GM12878 (cell line): ENCODE results near the gene TMEM135. TPM values are rescaled to one million over a fixed set of nuclear protein-coding genes. Genes with fewer than 3 reads are reported as not detected.

Experiments
- ATAC-seq: fragments of 200-7000 bp; cut with Tn5 transposase; 3 replicates; pipeline ENCODE4 v1.9.1; 2020; ENCODE audit warnings: mild to moderate bottlenecking, moderate library complexity
- BruUV-seq: library from RNA; stranded (reverse); fragments of 400-500 nt; replicated peaks from 2 replicates; lab custom pipeline; 2021; lab: Mats Ljungman, UMichigan
- CTCF ChIA-PET: fragments of 300-600 bp; sonication (Branson Sonifier 250); formaldehyde crosslinking; extraction: SDS; loops from one replicate; lab custom pipeline; 2021; ENCODE audit warnings: inconsistent platforms; lab: Yijun Ruan, JAX
- POLR2A ChIA-PET: fragments of 350-600 bp; formaldehyde crosslinking; extraction: SDS; loops from one replicate; lab custom pipeline; 2021; ENCODE audit warnings: inconsistent platforms; lab: Charles Lee
- RAD21 ChIA-PET: fragments of 300-600 bp; sonication (Branson Sonifier 250); formaldehyde crosslinking; loops from one replicate; lab custom pipeline; 2023; ENCODE audit warnings: antibody characterized with exemption; ENCODE audit not compliant: unreplicated experiment; lab: Charles Lee
- SMC1A ChIA-PET: fragments of 300-600 bp; sonication (Branson Sonifier 250); formaldehyde crosslinking; loops from one replicate; lab custom pipeline; 2023; ENCODE audit not compliant: unreplicated experiment, uncharacterized antibody; lab: Charles Lee
- DNase-seq: peaks from one replicate; pipeline ENCODE4 v3.0.0-alpha.2; 2011; ENCODE audit warnings: low read depth, low spot score
- FAIRE-seq: peaks from 3 replicates; lab custom pipeline; 2011; peaks lifted over from hg19 to GRCh38; lab: Jason Lieb, UNC
- H2AFZ ChIP-seq: 2 replicates; pipeline ENCODE4 v1.6.0; 2011; ENCODE audit warnings: low read depth, low read length, control low read depth; ENCODE audit not compliant: control insufficient read depth
- H3K27ac ChIP-seq: 2 replicates; pipeline ENCODE4 v1.5.1; 2011; ENCODE audit warnings: control low read depth; ENCODE audit not compliant: control insufficient read depth, insufficient read depth
- H3K27me3 ChIP-seq, 2 experiments: replicated peaks in 1 of 2; 2 replicates each; pipeline versions ENCODE4 v1.6.0 to v1.6.1; 2011; ENCODE audit warnings: low read length in 1 of 2; ENCODE audit not compliant: control insufficient read depth in 2 of 2, insufficient read depth in 2 of 2
- H3K36me3 ChIP-seq, 2 experiments: 2 replicates each; pipeline ENCODE4 v1.5.1; 2011; ENCODE audit warnings: low read length in 1 of 2; ENCODE audit not compliant: control insufficient read depth in 2 of 2, insufficient read depth in 2 of 2
- H3K4me1 ChIP-seq: 2 replicates; pipeline ENCODE4 v1.6.1; 2011; ENCODE audit warnings: mild to moderate bottlenecking, low read length, moderate library complexity, mixed read lengths; ENCODE audit not compliant: control insufficient read depth, insufficient read depth
- H3K4me2 ChIP-seq: 2 replicates; pipeline ENCODE4 v1.6.0; 2011; ENCODE audit warnings: control low read depth; ENCODE audit not compliant: control insufficient read depth, insufficient read depth
- H3K4me3 ChIP-seq: fragments of 200-600 bp; sonication (generic); 2 replicates; pipeline ENCODE4 v1.5.1; 2016
- H3K79me2 ChIP-seq: 2 replicates; pipeline ENCODE4 v1.6.0; 2011; ENCODE audit warnings: low read length; ENCODE audit not compliant: control insufficient read depth, insufficient read depth
- H3K9ac ChIP-seq: 2 replicates; pipeline ENCODE4 v1.8.0; 2011; ENCODE audit warnings: low read length, control low read depth, mixed read lengths; ENCODE audit not compliant: control insufficient read depth, insufficient read depth
- H3K9me3 ChIP-seq: replicated peaks from 3 replicates; pipeline ENCODE4 v1.5.1; 2011; ENCODE audit warnings: mild to moderate bottlenecking, low read length; ENCODE audit not compliant: control insufficient read depth, insufficient read depth
- H4K20me1 ChIP-seq: 2 replicates; pipeline ENCODE4 v1.6.0; 2011; ENCODE audit not compliant: control insufficient read depth, insufficient read depth
- CREB1 ChIP-seq: IDR thresholded peaks from 2 replicates; pipeline ENCODE4 v1.6.1; 2012; ENCODE audit warnings: low read depth, mild to moderate bottlenecking, inconsistent platforms
- CREM ChIP-seq: IDR thresholded peaks from 2 replicates; pipeline ENCODE4 v1.6.1; 2014; ENCODE audit warnings: antibody characterized with exemption, low read depth
- RUNX3 ChIP-seq: IDR thresholded peaks from 2 replicates; pipeline ENCODE4 v1.6.1; 2012; ENCODE audit warnings: low read length, inconsistent platforms
- SIX5 ChIP-seq: IDR thresholded peaks from 2 replicates; pipeline ENCODE4 v1.6.1; 2011; ENCODE audit warnings: mild to moderate bottlenecking, low read depth, low read length, moderate library complexity; ENCODE audit not compliant: severe bottlenecking
- WGBS: methylation state at CpG from one replicate; pipeline ENCODE4 v1.1.6; 2016; ENCODE audit warnings: low lambda C conversion rate; ENCODE audit not compliant: insufficient replicate concordance, insufficient coverage; ENCODE audit errors: missing lambda C conversion rate; 5-methylcytosine and 5-hydroxymethylcytosine counted together
- in situ Hi-C: fragments of 300-500 bp; cut with MboI; formaldehyde crosslinking; loops from 9 replicates; pipeline ENCODE4 v1.14.3; 2018; ENCODE audit warnings: mixed read lengths
- intact Hi-C: fragments of 100-400 bp; cut with micrococcal nuclease; formaldehyde crosslinking; loops from one replicate; pipeline ENCODE4 v1.14.2; 2022; ENCODE audit not compliant: unreplicated experiment
- polyA plus RNA-seq, 11 experiments: library from polyadenylated mRNA; depleted of rRNA in 4 of 11; unstranded in 6 of 11; stranded (reverse) in 5 of 11; fragments of >200 nt; fragmentation: Nextera tagmentation in 4 of 11; fragmentation: Illumina TruSeq in 1 of 11; extraction: Ambion mirVana in 4 of 11; extraction: Trizol in 1 of 11; gene quantifications; 1 replicate in 1 of 11; 2 replicates in 10 of 11; pipeline versions ENCODE4 v1.2.1 to v1.2.3, GENCODE V29; 2011 to 2016; ENCODE audit warnings: inconsistent platforms in 2 of 11, missing spikeins in 2 of 11, low read depth in 1 of 11
- total RNA-seq, 4 experiments: library from RNA; depleted of rRNA in 3 of 4; stranded (reverse); fragments of >200 nt in 3 of 4; fragmentation: Illumina TruSeq in 1 of 4; extraction: Trizol in 1 of 4; gene quantifications; 2 replicates each; pipeline versions ENCODE4 v1.2.1 to v1.2.3, GENCODE V29; 2013 to 2021
- TF ChIP-seq, protein P1 (sequence below): IDR thresholded peaks from 2 replicates; pipeline ENCODE4 v1.6.1; 2012; ENCODE audit warnings: low read depth, low read length, improper control_type of control experiment
- TF ChIP-seq, protein P2 (sequence below): fragments of 450-650 bp; formaldehyde crosslinking; IDR thresholded peaks from 2 replicates; pipeline ENCODE4 v1.4.0; 2020; ENCODE audit warnings: mild to moderate bottlenecking, moderate library complexity
- TF ChIP-seq, protein P3 (sequence below): fragments of 450-650 bp; IDR thresholded peaks from 2 replicates; pipeline ENCODE4 v1.6.1; 2016; ENCODE audit warnings: mild to moderate bottlenecking
- TF ChIP-seq, protein P4 (sequence below), 3 experiments: IDR thresholded peaks in 2 of 3; conservative IDR thresholded peaks in 1 of 3; 2 replicates each; pipeline ENCODE4 v1.5.1; 2011; ENCODE audit warnings: low read depth in 3 of 3, low read length in 3 of 3, mild to moderate bottlenecking in 3 of 3, control low read depth in 2 of 3, moderate library complexity in 2 of 3, inconsistent platforms in 1 of 3, mixed read lengths in 1 of 3; ENCODE audit not compliant: control insufficient read depth in 2 of 3, insufficient read depth in 1 of 3; ENCODE audit errors: extremely low read depth in 1 of 3
- TF ChIP-seq, protein P5 (sequence below): IDR thresholded peaks from 2 replicates; pipeline ENCODE4 v1.6.1; 2012; ENCODE audit warnings: low read depth, low read length, improper control_type of control experiment

The TMEM135 gene
- total and polyA plus RNA-seq, 10 of the 15 experiments (the other 5 are each of a cell fraction or from before 2014, with no cell fraction given) = 7.2 to 117 (median 12.9) TPM

DNA sequence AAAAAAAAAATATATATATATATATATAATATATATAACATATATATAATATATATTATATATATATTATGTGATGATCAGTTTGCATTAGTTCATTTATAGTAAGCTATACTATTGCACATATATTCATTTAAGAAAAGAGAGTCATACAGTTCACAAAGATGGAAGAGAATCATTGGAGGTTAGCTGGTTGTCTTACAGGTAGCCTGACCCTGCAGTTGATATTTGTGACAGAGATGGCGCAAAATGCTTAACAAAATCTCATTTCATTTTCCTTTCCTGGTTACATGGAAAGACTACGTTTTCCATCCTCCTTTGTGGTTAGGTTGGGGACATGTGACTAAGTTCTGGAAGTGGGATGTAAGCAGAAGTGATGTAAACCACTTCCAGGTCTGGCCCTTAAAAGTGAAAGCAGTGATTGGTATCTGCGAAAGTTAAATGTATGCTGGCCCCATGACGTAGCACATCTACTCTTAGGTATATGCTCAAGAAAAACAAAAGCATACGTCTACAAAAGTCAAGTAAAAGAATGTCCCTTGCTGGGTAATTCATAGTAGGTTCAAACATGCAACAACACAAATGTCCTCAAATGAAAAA lies 7.2 kb upstream of the TMEM135 start:
- BruUV-seq = no TSS peak
- Histone ChIP-seq H4K20me1 (no peaks in the 10 kb centered on the region), H3K27ac (no peak overlapping the region), H3K9me3 (no peaks in the 10 kb centered on the region), H3K4me3 (no peak overlapping the region), H3K27me3 (no peaks in the 10 kb centered on the region), H3K4me2 (no peak overlapping the region; the same call in 1 of the 2 replicates), H3K79me2 (no peaks in the 10 kb centered on the region), H3K36me3 (no peaks in the 10 kb centered on the region), H2AFZ (peak overlapping the region; percentile 41; the same call in 1 of the 2 replicates), H3K4me1 (no peaks in the 10 kb centered on the region), H3K9ac (no peak overlapping the region)
- in situ Hi-C loops (no loop called here), intact Hi-C loops (loop anchor here (10.0 kb wide), 1 partner anchor 54 kb away; no protein-coding TSS in a partner anchor)
- RAD21 ChIA-PET = no interaction called here
- TF ChIP-seq, protein P1, sequence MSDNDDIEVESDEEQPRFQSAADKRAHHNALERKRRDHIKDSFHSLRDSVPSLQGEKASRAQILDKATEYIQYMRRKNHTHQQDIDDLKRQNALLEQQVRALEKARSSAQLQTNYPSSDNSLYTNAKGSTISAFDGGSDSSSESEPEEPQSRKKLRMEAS = no peak
- TF ChIP-seq, protein P2, sequence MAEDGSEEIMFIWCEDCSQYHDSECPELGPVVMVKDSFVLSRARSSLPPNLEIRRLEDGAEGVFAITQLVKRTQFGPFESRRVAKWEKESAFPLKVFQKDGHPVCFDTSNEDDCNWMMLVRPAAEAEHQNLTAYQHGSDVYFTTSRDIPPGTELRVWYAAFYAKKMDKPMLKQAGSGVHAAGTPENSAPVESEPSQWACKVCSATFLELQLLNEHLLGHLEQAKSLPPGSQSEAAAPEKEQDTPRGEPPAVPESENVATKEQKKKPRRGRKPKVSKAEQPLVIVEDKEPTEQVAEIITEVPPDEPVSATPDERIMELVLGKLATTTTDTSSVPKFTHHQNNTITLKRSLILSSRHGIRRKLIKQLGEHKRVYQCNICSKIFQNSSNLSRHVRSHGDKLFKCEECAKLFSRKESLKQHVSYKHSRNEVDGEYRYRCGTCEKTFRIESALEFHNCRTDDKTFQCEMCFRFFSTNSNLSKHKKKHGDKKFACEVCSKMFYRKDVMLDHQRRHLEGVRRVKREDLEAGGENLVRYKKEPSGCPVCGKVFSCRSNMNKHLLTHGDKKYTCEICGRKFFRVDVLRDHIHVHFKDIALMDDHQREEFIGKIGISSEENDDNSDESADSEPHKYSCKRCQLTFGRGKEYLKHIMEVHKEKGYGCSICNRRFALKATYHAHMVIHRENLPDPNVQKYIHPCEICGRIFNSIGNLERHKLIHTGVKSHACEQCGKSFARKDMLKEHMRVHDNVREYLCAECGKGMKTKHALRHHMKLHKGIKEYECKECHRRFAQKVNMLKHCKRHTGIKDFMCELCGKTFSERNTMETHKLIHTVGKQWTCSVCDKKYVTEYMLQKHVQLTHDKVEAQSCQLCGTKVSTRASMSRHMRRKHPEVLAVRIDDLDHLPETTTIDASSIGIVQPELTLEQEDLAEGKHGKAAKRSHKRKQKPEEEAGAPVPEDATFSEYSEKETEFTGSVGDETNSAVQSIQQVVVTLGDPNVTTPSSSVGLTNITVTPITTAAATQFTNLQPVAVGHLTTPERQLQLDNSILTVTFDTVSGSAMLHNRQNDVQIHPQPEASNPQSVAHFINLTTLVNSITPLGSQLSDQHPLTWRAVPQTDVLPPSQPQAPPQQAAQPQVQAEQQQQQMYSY (CRISPR knock-in tag) = no peak
- TF ChIP-seq RUNX3 = peak; percentile 41; the same call in 1 of the 2 replicates
- TF ChIP-seq, protein P3, sequence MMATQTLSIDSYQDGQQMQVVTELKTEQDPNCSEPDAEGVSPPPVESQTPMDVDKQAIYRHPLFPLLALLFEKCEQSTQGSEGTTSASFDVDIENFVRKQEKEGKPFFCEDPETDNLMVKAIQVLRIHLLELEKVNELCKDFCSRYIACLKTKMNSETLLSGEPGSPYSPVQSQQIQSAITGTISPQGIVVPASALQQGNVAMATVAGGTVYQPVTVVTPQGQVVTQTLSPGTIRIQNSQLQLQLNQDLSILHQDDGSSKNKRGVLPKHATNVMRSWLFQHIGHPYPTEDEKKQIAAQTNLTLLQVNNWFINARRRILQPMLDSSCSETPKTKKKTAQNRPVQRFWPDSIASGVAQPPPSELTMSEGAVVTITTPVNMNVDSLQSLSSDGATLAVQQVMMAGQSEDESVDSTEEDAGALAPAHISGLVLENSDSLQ = no peak
- TF ChIP-seq CREB1 = peak; percentile 26; the same call in 1 of the 2 replicates
- TF ChIP-seq, protein P4, sequence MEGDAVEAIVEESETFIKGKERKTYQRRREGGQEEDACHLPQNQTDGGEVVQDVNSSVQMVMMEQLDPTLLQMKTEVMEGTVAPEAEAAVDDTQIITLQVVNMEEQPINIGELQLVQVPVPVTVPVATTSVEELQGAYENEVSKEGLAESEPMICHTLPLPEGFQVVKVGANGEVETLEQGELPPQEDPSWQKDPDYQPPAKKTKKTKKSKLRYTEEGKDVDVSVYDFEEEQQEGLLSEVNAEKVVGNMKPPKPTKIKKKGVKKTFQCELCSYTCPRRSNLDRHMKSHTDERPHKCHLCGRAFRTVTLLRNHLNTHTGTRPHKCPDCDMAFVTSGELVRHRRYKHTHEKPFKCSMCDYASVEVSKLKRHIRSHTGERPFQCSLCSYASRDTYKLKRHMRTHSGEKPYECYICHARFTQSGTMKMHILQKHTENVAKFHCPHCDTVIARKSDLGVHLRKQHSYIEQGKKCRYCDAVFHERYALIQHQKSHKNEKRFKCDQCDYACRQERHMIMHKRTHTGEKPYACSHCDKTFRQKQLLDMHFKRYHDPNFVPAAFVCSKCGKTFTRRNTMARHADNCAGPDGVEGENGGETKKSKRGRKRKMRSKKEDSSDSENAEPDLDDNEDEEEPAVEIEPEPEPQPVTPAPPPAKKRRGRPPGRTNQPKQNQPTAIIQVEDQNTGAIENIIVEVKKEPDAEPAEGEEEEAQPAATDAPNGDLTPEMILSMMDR (IDR thresholded peaks at IDR 0.05 in 2 of 3, conservative IDR thresholded peaks at IDR 0.05 in 1 of 3; ENCODE audit: control insufficient read depth in 2 of 3, extremely low read depth in 1 of 3, insufficient read depth in 1 of 3, low read depth in 3 of 3, low read length in 3 of 3) = 0 out of 6 replicates have a peak, but pooled peaks of 1 of the 3 experiments have one; percentile 5
- no peak for TF ChIP-seq SIX5
- TF ChIP-seq, protein P5, sequence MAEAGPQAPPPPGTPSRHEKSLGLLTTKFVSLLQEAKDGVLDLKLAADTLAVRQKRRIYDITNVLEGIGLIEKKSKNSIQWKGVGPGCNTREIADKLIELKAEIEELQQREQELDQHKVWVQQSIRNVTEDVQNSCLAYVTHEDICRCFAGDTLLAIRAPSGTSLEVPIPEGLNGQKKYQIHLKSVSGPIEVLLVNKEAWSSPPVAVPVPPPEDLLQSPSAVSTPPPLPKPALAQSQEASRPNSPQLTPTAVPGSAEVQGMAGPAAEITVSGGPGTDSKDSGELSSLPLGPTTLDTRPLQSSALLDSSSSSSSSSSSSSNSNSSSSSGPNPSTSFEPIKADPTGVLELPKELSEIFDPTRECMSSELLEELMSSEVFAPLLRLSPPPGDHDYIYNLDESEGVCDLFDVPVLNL = no peak
- no peak for TF ChIP-seq CREM
- POLR2A ChIA-PET = no interaction called here
- DNase-seq (no peak), FAIRE-seq (no peak), ATAC-seq (peak; percentile 70)
- WGBS = 37% methylated on average over 5 of the region's 5 CpGs
- SMC1A ChIA-PET = interaction anchor here (0.8 to 1.3 kb wide), 2 partner anchors 30 to 87 kb away, joined by 3 read pairs; no protein-coding TSS in a partner anchor
- CTCF ChIA-PET = interaction anchor here (1.9 kb wide), 1 partner anchor 9 kb away, joined by 6 read pairs; no protein-coding TSS in a partner anchor
